Epithelial cell of proximal tubule (primary cell): ENCODE results near the gene STRIP1. TPM values are rescaled to one million over a fixed set of nuclear protein-coding genes. Genes with fewer than 3 reads are reported as not detected.

Experiments used
- DNase-seq: peaks from one replicate; pipeline ENCODE4 v3.0.0-alpha.2; 2011; ENCODE audit warnings: low read depth
- H3K4me3 ChIP-seq: 2 replicates; pipeline ENCODE4 v1.5.1; 2011; ENCODE audit warnings: low read depth, mild to moderate bottlenecking, low read length
- total RNA-seq: library from RNA; depleted of rRNA; stranded (reverse); fragments of >200 nt; gene quantifications from 2 replicates; pipeline ENCODE4 v1.2.3, GENCODE V29; 2015
- TF ChIP-seq, protein P1 (sequence below): conservative IDR thresholded peaks from 2 replicates; pipeline ENCODE4 v1.5.1; 2012; ENCODE audit warnings: low read depth, mild to moderate bottlenecking, low read length

Gene STRIP1
- total RNA-seq, 1 donor from 2014 or later = 28.9 TPM

DNA sequence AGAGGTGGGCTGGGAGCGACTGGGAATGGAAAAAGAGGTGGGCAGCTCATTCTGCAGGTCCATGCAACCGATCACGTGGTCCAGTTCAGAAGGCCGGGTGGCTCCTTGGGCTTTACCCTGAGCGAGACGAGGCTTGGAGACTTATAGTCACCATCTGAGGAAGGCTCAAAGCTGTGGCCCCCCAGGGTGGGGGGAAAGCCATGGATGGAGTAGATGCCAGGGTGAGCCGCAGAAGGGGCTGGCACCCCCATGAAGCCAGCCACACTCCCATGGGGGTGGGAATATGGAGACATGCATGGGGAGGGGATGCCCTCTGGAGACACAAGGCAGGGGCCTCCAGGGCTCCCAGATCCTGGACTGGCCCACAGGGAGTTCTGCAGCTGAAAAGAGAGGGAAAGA lies 26.2 kb downstream of the STRIP1 start:
- TF ChIP-seq, protein P1, sequence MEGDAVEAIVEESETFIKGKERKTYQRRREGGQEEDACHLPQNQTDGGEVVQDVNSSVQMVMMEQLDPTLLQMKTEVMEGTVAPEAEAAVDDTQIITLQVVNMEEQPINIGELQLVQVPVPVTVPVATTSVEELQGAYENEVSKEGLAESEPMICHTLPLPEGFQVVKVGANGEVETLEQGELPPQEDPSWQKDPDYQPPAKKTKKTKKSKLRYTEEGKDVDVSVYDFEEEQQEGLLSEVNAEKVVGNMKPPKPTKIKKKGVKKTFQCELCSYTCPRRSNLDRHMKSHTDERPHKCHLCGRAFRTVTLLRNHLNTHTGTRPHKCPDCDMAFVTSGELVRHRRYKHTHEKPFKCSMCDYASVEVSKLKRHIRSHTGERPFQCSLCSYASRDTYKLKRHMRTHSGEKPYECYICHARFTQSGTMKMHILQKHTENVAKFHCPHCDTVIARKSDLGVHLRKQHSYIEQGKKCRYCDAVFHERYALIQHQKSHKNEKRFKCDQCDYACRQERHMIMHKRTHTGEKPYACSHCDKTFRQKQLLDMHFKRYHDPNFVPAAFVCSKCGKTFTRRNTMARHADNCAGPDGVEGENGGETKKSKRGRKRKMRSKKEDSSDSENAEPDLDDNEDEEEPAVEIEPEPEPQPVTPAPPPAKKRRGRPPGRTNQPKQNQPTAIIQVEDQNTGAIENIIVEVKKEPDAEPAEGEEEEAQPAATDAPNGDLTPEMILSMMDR = no peak
- H3K4me3 ChIP-seq = no peak overlapping the region
- DNase-seq = no peak

DNA sequence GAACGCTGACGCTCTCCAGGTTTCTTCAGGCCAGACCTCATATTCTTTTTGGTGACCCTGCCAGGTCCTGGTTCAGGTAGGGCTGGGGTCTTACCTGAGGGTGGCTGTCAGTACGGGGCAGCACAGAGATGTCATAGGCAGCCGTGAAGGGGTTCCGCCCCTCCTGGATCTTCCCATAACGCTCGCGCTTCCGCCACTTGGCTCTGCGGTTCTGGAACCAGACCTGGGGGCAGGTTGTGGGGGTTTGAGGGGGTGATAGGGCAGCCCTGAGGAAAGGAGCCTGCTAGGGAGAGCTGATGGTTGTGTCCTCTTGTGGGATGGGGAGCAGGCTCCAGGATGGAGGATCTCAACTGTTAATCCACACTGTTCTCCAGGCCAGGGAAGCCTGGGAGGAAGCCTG lies 26.9 kb downstream of the STRIP1 start:
- DNase-seq = no peak
- no peak overlapping the region for H3K4me3 ChIP-seq
- TF ChIP-seq, protein P1 = no peak

DNA sequence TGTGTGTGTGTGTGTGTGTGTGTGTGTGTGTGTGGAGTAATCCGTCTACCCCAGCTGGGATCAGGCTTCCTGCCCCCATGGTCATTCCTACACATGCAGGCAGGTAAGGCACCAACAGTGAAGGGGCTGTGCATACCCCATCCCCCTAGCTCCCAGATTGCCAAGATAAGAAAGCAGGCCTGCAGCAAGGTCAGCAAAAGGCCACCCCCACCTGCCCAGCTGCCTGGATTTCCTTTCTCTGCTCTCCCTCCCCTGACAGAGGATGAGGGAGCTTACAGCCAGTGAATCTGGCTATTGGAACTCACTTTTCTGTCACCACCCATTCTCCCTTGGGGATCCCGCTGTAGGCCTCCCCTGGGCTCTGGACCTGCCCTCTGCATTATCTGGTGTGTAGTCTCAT lies 28.2 kb downstream of the STRIP1 start:
- TF ChIP-seq, protein P1 = no peak
- DNase-seq = no peak

DNA sequence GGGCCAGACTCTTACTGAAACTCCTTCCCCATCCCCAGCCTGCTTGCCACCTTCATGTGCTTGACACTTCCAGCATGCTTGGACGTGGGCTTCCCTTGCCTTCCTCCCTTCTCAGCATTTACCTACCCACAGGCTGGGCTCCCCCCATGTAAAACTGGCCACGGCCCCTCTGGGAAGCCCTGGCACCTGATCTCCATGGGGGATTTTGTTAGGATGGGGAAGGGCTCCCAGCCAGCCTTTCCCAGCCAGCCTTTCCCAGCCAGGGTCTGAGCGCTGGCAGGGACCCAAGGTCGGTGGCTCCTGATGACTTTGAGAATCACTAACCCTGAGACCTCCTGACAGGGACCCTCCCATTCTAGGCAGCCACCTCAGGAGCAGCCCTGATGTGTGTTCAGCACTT lies 29.4 kb downstream of the STRIP1 start:
- TF ChIP-seq, protein P1 = no peak
- DNase-seq = no peak
- no peak overlapping the region for H3K4me3 ChIP-seq

More for the DNA sequence above, 28.2 kb downstream of the STRIP1 start:
- no peak overlapping the region for H3K4me3 ChIP-seq

DNA sequence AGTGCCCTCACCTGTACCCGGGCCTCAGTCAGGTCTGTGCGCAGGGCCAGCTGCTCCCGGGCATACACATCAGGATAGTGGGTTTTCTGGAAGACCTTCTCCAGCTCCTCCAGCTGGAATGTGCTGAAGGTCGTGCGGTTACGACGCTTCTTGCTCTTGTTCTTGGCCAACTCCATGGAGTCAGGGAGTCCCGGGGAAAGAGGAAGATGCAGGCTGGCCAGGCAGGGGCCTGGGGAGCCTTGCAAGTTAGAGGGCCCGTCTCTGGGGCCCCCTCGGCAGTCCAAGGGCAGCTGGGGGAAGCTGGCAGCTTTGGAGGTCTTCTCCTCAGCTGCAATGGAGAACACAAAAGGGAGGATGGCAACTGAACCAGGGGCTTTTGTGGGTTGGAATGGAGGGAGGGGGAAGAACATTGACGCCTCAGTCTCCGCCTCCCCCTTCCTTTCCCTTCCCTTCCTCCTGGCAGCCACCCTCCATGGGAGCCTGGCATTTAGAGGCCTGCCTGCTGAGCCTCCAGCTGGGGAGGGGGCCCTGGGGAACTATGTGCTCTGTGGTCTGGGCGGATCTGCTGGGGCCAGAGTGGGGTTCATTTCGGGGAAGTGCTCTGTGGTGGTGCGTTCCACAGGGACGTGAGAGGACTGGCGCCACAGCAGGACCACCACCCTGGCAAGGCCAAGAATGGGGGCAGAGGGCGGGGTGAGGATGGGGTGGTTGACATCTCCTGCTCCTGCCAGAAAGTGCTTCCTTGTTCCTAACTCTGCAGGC lies 30.3 kb downstream of the STRIP1 start:
- H3K4me3 ChIP-seq = no peak overlapping the region
- TF ChIP-seq, protein P1 = no peak
- no peak for DNase-seq

DNA sequence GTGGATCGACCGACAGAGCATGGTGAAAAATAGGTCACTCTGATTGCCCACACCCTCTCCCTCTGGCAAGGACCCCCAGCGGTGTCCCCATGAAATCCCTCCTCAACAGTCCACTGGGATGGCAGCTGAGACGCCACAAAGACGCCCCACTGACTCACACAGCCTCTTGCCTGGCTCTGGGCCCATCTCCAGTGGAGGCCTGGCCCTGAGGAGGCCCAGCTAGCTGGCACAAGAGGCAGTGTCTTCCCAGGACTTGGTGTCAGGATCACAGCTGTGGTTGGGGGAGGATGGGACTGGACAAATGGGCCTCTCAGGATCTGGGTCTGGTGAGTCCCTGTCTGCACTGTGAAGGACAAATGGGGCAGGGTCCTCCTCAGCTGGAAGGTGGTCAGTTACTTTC lies 31.4 kb downstream of the STRIP1 start:
- no peak for DNase-seq
- TF ChIP-seq, protein P1 = no peak
- H3K4me3 ChIP-seq = no peak overlapping the region

DNA sequence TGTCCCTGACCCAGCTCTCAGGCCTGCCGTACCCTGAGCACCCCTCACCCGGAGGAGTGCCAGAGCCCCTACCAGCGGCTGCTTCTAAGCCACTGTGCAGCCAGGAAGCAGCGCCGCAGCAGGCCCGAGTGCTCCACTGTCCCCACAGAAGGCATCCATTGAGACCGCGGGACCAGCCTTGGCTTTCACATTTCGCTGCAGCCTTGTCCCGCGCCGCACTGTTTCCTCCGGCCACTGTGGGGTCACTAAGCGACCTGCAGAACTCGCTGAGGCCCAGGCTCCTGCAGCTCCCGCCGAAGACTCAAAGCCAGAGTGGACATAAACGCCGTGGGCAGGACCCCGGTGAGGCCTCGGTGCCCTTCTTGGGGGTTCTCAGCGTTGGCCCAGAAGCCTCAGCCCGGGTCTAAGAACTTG lies 33.1 kb downstream of the STRIP1 start:
- DNase-seq = no peak
- H3K4me3 ChIP-seq = no peak overlapping the region
- TF ChIP-seq, protein P1 = no peak
